LNCaP clone FGC (cell line): ENCODE results near the gene INPP5F.
"Not testable (repeated sequence)": the region's sequence is repeated elsewhere in the genome, so short reads cannot be mapped to it uniquely, and the experiment has no call there.

Source experiments
- DNase-seq: peaks from one replicate; pipeline ENCODE4 v3.0.0-alpha.2; 2011; ENCODE audit warnings: low read depth
- H3K4me3 ChIP-seq: 2 replicates; pipeline ENCODE4 v1.5.1; 2011; ENCODE audit warnings: mild to moderate bottlenecking, low read depth, low read length, control low read depth
- CTCF ChIP-seq: IDR thresholded peaks from 2 replicates; pipeline ENCODE4 v1.5.1; 2012; ENCODE audit warnings: mild to moderate bottlenecking; ENCODE audit not compliant: control insufficient read depth, insufficient read depth; ENCODE audit errors: extremely low read depth

The INPP5F gene

GRCh38 chr10:119863951-119864565 is 138.2 kb downstream of the INPP5F start:
- TF ChIP-seq CTCF: no peak
- no peak for DNase-seq
- H3K4me3 ChIP-seq: no peak overlapping the region

- no peak overlapping the region for H3K4me3 ChIP-seq
- TF ChIP-seq CTCF: no peak
- no peak for DNase-seq
These were observed 139.9 kb downstream of the INPP5F start for GRCh38 chr10:119865699-119866240.

GRCh38 chr10:119867317-119867716 is 141.5 kb downstream of the INPP5F start:
- no peak overlapping the region for H3K4me3 ChIP-seq
- no peak for TF ChIP-seq CTCF
- no peak for DNase-seq

- H3K4me3 ChIP-seq: not testable (repeated sequence)
These were observed 143.5 kb downstream of the INPP5F start for GRCh38 chr10:119869398-119869797.

GRCh38 chr10:119871881-119872609 is 146.2 kb downstream of the INPP5F start:
- TF ChIP-seq CTCF: no peak
- no peak for DNase-seq
- H3K4me3 ChIP-seq: peak overlapping the region; percentile 65

More at GRCh38 chr10:119869398-119869797, 143.5 kb downstream of the INPP5F start:
- DNase-seq: not testable (repeated sequence)

GRCh38 chr10:119872610-119872859 is 146.7 kb downstream of the INPP5F start, which contains the start of gene MCMBP:
TSS of gene MCMBP (minus strand) at chr10:119872843. CDS start at chr10:119872584, 259 bp downstream.
- peak within 1 kb of the TSS; percentile 65 for H3K4me3 ChIP-seq
- DNase-seq: no peak
- TF ChIP-seq CTCF: no peak

- H3K4me3 ChIP-seq: peak overlapping the region; percentile 65
- no peak for DNase-seq
- TF ChIP-seq CTCF: peak; percentile 15; the same call in 1 of the 2 replicates
These were observed 147.2 kb downstream of the INPP5F start for GRCh38 chr10:119872860-119873681.
